ENCODE data around the gene SSPN.

Gene SSPN

DNA sequence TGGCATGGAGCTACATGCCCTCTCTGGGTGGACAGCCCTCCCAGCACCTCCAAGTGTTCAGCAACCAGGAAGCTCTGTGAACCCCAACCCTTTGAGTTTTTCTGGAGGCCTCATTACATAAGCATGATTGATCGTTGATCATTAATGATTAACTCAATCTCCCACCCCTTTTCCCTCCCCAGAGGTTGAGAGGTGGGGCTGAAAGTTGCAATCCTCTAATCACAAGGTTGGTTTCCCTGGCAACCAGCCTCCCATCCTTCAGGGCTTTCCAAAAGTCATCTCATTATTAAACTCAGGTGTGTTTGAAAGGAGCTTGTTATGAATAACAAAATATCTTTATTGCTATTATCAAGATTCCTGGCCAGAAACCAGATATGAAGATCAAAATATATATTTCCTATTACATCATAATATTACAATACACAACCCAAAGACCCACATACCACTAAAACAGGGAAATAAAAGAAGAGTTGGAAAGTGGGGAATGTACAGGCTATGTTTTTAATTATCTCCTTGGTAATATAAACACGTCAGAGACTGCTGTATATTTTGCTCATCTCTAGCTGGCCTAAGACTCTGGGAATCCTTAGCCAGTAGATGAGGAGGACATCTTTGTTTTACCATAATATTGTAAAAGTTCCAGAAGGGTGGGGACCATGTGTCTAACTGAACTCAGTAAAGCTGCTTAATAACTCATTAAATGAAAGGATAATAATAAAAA is 73.6 kb downstream of the SSPN start:
- DNase-seq, result no peak

DNA sequence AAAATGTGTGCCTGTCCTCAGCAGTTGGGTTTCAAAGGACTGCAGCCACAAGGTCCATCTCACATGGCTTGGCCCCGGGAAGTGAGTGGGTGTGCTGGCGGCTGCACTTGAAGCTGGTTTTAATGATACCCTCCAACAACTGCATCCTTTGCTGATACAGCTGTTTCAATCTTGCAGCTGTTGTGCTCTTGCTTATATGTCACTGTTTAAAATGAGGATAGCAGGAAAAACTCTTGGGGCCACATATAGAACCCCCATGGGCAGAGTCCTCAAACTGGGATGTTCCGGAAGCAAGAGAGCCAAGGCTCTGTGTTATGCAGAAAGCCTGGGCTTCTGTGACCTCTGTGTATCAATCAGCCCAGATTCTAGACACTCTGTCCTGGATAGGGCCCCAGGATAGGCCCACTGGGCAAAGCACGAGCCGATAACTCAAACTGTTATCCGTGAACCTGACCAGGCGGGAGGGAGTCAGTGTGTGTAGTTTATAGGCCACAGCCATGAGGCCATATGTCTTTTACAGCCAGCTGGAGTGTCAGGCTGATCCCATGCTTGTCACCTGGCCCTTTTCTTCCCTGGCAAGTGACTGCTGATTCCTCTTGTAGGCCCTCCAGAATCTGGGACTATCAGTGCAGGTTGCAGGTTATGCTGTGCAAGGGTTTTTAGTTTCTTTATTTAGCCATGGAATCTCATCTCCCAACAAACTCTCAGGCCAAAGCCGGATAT is 74.3 kb downstream of the SSPN start:
- no peak for DNase-seq

DNA sequence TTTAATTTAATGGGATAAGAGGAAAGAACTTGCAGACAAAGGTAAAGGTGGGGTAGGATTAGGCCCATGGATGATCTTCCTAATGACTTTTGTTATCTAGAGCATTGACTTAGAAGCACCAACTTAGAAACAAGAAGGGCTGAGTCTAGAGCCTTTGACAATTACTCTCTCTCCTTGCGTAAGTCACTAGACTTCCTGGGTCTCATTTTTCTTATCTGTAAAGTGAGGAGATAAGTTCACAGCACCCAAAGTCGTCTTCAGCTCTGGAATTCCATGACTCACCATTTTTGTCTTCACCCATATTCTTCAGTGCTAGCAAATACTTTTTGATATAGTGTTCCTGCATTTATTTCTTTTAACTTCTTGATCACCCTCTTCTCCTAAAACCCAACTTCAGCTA is 75.7 kb downstream of the SSPN start:
- no peak for DNase-seq

DNA sequence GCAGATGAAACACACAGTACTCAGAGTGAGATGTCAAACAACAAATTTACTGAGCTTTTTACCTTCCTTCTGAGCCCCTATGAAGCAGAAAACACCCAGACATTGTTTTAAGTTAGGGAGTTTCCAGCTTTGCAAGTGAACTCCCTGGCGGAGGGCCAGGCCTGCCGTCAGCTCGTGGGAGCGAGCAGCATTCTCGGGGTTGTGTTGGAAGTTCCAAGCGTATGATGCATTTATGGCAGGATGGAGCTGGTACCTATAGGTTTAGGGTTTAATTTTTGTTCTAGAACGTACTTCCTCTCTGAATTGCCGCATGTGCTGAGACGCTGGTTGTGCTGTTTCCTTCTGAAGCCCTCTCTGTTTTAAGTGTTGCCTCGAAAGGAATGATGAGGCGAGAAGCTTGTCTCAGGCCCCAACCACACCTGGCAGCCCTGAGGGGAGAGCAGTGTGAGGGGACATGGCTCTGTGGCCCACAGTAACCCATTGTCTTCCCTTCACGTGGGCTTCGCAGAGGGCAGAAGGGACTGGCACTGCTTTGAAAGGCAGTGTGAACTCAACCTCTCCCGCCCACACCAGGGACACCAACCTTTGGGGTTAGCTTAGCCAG is 76.6 kb downstream of the SSPN start:
- no peak for DNase-seq

DNA sequence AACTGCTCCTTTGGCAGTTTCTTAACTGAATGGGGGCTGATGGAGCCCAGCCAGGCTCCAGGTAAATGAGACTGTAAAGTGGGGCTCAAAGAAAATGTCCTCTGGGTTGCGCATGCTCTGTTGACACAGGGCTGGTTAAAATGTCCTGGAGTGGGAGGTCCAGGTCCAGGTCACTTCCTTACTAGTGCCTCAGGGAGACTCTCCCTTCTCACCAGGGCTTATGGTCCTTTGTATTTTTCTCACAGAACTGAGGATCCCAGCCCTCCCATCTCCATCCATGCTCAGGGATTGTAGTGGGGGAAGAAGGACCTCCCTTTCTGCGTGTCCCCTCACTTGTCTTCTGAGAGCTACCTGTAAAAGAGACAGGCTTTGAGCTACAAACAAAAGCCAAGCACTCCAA is 77.5 kb downstream of the SSPN start:
- no peak for DNase-seq

DNA sequence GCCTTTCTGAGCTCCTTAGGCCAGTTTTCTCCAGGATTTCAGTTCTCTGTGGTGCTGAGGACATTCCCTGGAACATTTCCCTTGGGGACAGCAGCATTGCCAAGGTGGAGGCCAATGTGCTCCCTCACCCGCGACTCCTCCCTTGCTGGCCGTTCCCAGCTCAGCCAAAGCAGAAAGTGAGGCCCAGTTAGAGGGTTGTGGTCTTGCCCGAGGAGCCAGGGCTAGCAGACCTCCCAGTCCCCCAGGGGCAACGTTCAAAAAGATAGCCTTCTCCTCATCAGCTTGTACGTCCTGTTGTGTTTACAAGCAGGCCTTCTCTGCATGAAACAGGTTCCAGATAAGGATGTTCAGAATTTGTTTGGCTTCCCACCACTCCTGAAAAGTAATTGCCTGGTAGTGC is 78.4 kb downstream of the SSPN start:
- no peak for DNase-seq

DNA sequence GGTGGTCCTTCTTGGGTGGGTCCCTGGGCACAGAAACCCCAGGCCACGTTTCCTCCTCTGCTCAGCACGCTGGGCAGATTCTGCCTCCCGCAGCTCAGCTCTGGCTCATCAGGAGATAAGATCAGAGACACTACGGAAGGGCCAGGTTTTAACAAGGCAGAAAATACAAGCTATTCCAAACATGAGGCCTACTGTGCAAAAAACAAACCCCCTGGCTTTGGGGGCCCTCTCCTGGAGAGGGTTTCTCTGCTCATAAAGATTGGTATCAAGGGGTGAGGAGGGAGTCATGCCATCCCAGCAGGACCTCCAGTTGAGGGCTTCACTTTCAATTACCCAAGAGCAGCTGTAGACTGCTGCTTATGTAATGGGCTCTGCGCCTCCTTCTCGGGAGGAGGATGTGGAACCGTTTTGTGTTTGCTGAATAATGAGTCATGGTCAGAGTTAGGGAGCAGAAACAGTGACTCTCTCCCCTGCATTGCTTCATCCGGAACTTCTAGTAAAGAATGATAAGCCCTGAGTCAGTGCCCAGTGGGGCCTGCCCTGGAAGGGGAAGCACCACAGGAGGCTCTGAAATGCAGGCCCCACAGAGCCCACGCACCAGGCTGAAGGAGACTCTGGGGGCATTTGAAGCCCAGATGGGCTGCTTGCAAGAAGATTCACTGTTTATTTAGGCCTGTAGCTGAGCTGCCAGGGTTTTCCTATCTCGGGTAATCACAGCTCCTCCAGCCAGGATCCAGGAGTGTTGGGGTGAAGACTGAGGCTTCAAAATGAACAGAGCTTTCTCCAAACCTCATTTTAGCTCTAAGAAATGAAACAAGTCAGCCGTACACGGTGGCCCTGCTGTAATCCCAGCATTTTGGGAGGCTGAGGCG is 79.3 kb downstream of the SSPN start:
- DNase-seq, result peak; percentile 79 to 99

DNA sequence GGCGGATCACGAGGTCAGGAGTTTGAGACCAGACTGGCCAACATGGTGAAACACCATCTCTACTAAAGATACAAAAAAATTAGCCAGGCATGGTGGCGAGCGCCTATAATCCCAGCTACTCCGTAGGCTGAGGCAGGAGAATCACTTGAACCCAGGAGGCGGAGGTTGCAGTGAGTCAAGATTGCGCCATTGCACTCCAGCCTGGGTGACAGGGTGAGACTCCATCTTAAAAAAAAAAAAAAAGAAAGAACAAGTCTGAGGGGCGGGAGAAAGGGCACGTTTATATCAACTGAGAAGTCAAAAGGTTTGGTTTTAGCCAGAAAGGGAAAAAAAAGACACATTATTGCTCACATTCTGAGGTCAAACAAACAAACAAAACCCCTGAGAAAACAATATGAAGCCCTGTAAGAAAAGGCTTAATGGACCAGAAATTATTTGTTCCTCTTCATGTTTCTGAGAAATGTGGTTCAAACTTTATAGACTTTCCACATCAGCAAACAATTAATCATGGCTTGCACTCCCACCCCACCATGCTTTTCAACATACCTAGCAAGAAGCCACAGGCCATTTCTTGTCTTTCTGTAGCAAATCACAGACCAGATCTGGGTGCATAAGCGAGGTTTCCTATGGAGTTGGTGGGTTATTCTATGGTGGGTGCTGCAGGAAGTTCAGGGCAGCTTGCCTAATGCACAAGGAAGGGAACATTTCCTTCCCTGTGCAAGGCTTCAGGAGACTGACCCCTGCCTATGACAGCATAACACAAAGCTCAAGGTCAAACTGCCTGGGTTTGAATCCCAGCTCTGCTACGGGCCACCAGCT is 80.1 kb downstream of the SSPN start:
- no peak for DNase-seq

DNA sequence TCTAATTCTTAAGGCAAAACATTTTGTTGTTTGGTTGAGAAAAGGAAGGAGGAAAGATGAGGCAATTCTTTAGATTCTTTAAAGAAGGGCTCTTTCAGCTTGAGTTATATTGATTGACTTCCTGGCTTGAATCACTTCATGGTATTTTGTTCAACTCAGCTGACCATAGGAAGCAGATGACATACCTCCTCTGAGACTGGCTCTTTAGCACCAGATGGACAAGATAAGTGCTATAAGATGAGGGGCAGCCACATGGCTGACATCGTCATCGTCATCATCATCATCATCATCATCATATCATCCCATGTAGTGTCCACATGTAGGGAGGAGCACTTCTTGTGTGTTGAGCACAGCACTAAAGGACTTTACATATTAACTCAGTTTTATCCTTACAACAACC is 81.3 kb downstream of the SSPN start:
- no peak for DNase-seq

DNA sequence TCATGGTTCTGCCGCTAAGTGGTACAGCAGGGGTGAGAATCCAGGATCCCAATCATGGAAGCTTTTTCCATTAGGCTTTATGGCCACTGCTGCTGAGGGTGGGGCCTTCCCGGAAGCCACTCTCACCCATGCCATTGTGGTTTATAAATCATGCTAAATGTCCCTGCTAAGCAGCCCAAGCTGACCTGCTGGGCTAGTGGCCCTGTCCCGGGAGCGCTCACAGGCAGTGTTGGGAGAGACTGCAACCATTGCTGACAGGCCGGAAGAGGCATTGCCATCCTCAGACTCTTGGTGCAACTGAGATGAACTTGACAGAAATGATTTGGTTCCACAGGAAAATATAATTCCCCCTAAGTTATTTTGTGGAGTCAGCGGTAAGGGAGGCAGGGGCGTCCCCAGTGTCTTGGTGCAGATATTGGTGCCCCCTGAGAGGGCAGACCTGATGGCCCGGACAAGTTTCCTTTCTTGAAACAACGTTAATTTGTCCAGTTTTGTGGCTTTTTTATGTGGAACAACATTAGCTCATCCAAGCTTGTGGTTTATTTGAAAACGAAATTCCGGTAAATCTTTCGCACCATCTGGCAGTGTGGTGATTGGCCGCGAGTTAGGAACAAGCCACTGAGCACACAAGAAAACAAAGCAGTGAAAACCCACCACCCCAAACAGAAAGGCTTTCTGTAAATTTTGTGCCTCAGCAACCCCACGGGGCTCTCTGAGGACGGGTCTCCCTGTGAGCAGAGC is 82.3 kb downstream of the SSPN start:
- DNase-seq, result no peak

DNA sequence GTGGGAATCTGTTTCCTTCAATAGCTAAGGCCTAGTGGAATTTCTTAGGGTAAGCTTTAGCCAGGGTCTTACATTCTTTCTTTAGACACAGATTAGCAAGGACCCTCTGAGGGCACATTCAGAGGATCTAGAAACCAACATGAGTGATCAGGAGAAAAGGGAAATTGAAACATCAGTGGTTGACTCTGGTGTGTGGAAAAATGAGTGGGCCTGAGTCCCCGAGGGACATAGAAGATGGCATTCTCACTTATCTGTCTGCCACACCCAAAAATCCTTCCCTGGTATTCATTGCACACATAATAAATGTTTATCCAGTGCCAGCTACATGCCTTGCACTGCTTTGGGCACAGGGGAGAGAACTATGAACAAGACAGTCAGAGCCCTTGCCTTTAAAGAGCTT is 82.9 kb downstream of the SSPN start:
- DNase-seq, result no peak

DNA sequence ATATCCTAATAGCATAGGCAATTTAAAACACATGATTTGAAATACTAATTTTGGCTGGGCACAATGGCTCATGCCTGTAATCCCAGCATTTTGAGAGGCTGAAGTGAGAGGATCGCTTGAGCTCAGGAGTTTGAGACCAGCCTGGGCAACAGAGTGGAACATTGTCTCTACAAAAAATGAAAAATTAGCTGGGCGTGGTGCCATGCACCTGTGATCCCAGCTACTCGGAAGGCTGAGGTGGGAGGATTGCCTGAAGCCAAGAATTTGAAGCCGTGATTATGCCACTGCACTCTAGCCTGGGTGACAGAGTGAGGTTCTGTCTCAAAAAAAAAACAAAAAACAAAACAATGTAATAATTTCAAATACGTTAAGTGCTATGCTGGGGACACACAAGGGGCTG is 83.3 kb downstream of the SSPN start:
- DNase-seq, result no peak

DNA sequence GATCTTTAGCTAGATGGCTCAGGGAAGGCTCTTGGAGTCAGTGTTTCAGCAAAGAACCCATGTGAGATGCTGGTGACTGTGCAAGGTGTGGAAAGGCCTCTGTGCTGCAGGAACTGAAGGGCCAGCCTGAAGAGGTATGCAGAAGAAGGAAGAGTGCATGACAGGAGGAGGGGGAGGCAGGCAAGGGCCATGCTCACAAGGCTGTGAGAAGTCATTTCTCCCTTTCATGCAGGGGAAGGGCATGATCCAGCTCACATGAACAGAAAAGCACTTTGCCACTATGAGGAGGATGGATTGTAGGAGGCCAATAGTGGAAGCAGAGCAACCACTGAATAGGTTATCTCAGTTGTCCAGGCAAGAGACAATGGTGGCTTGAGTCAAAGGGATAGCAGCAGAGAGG is 83.7 kb downstream of the SSPN start:
- no peak for DNase-seq

DNA sequence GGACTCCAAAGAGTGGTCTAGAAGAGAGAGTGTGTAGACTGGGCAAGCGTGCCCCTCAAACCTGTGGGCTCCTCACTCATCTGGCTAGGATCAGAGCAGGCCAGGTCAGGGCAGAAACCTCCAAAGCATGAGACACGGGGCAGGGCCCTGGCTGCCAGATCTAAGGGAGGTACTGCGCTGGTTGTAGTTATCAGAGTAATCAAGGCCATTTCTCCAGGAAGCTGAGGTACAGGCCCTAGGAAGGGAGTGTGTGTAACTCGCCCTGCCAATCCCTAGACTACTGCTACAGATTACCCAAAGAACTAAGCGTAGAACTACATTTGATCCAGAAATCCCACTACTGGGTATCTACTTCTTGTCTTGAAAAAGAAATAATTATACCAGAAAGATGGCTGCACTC is 84.5 kb downstream of the SSPN start:
- DNase-seq, result no peak

DNA sequence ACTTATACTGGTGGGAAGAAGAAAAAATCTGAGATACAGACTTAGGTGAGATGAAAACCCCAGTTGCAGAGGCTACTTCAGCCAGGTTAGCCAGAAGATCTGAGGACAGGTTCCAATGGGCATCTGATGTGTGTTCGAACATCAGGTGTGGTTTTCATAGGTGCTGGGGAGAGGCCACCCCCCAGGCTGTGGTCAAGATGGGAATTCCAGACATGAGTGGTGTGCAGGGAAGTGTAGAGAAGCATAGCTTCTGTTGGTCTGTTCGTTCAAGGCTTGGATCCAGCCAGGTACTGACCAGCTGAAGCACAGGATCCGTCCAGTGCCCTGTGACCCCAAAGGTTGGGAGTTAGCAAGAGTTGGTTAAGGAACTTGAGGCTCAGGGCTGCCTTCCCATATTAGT is 85.5 kb downstream of the SSPN start:
- no peak for DNase-seq

DNA sequence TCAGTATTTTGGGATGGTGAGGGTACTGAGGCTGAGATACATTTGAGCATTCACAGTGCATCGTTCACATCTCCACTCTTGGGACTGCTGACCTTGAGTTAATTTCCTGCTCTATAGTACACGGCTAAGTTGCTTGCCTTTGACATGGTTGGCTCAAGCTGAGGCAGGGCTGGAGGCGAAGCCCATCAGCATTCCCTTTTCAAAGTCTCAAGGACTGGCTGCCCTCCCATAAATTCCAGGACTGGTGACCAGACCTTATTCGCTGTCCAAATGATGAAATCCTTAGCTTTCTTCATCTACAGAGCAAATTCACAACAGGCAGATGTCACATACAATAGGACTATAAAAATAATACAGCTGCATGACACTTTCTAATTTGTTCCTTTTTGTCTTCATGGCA is 85.9 kb downstream of the SSPN start:
- DNase-seq, result no peak

DNA sequence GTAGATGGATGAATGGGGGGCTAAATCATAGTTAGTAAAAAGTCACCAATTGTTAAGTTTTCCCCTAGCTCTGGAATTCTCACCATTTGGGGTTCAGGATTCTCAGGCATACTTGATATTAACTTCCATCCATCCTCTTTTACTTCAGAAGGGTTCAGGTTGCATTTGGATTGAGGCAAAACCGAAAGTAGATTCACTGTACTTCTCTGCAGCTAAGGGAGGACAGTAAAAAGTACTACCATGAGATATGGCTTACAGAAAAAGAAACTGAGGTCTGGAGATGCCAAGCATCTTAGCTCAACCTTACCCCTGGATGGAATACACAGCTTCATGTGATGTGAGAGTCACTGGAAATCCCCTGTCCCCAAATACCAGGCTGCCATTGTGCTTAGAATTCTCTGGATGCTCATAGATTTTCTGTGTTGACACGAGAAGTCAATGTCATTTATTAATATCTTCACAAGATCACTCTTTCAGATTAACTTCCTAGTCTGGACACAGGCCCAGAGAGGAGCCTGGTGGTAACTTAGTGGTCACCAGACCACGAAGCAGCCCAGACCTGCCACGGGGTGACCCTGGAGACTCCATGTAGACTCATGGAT is 87.1 kb downstream of the SSPN start:
- no peak for DNase-seq

DNA sequence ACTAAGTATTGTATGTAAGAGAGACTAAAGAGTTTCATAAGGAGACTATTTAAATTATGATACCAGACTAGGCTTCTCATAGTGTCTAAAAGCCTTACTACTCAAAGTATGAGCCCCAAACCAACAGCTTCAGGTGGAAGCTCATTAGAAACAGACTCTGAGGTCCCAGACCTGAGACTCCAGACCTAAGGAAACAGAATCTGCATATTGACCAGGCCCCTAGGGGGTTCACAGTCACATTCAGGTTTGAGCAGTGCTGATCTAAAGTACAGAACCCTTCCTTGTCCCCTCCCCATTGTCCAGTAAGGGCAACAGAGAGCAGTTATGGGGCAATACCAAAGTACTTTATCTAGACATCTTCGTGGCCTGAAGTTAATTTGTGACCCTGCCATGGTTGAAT is 87.7 kb downstream of the SSPN start:
- no peak for DNase-seq

DNA sequence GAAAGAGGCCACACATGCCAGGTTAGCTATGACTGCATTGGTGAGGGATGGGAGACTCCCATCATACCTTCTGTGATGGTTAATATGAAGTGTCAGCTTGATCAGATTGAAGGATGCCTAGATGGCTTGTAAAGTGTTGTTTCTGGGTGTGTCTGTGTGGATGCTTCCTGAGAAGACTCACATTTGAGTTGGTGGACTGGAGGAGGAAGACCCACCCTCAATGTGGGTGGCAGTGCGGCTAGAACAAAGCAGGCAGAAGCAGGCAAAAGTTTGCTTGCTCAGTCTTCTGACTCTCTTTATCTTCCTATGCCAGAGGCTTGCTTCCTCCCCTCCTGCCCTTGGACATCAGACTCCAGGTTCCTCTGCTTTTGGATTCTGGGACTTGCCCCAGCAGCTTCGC is 88.2 kb downstream of the SSPN start:
- no peak for DNase-seq

DNA sequence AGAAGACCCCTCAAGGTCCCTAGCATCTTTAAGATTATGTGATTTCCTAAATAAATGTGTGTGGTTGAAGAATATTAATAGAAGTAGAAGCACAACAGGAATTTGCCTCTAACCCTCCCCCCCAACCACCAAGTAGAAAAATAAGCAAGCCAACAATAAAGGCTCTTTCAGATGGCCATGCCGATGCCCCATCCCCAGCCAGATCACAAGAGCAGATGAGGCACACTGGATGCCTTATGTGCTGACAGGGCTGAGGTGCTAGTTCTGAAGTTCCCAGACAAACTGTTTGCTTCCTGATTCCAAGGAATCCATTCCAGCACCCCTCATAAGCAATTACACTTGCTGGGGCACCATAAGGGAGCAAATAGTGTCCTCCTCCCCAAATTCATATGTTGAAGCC is 90.0 kb downstream of the SSPN start:
- DNase-seq, result no peak

DNA sequence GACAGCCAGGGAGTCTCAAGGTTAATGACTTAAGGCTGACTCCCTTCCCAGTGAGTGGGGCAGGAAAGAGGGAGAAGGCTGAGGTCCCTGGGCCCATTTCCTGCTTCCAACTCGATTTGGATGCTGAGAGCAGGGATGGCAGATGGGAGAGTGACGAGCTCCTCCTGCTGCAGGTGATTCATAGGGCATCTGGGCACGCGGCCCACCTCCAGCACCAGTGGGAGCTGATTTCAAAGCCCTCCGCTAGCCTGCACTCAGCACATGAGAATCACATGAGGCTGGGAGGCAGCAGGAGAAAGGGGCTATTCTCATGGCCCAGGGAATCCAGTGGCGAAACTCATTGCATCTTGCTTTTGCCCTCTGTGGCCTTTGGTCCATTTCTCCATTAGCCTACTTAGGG is 90.8 kb downstream of the SSPN start:
- DNase-seq, result no peak
